ENCODE measurements around the gene RAP1GDS1.
"Not testable (repeated sequence)": the region's sequence is repeated elsewhere in the genome, so short reads cannot be mapped to it uniquely, and the experiment has no call there.

RAP1GDS1 gene

DNA sequence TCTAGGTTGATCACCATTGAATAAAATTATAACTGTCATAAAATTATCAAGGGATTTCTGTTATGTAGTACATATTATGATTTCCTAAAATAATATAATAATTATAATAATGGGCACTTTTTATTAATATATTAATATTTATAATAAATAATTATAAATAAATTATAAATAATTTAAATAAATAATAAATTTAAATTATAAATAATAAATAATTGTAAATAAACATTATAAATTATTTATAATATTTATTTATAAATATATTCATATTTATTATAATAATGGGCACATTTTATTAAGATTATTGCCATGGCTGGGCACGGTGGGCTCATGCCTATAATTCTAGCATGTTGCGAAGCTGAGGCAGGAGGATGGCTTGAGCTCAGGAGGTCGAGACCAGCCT lies 24.5 kb downstream of the RAP1GDS1 start:
- TF ChIP-seq, protein P1, sequence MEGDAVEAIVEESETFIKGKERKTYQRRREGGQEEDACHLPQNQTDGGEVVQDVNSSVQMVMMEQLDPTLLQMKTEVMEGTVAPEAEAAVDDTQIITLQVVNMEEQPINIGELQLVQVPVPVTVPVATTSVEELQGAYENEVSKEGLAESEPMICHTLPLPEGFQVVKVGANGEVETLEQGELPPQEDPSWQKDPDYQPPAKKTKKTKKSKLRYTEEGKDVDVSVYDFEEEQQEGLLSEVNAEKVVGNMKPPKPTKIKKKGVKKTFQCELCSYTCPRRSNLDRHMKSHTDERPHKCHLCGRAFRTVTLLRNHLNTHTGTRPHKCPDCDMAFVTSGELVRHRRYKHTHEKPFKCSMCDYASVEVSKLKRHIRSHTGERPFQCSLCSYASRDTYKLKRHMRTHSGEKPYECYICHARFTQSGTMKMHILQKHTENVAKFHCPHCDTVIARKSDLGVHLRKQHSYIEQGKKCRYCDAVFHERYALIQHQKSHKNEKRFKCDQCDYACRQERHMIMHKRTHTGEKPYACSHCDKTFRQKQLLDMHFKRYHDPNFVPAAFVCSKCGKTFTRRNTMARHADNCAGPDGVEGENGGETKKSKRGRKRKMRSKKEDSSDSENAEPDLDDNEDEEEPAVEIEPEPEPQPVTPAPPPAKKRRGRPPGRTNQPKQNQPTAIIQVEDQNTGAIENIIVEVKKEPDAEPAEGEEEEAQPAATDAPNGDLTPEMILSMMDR (IDR thresholded peaks at IDR 0.05; ENCODE audit: low read length, missing control alignments) = no peak
- no peak for DNase-seq (ENCODE audit: low read depth)
- H3K4me3 ChIP-seq (replicated peaks; ENCODE audit: low read depth, low read length) = no peak overlapping the region

DNA sequence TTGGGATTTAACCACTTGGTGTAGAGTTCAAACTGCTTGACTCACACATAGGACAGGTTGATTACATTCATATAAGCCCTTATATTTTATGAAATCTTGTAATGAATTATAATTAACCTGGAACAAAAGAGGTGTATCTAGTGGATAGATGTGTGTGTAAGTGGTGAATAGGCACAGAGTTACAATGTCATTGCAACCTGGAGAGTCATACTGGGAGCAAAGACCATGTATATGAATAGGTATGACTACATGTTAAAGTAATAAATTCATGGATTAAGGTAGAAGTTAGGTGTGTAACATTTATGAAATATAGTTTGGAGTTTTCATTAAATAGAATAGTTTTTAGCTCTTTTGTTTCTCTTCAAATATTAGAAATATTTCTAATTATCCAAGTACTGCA lies 26.1 kb downstream of the RAP1GDS1 start:
- no peak overlapping the region for H3K4me3 ChIP-seq (replicated peaks; ENCODE audit: low read depth, low read length)
- DNase-seq (ENCODE audit: low read depth) = no peak
- TF ChIP-seq, protein P1 (IDR thresholded peaks at IDR 0.05; ENCODE audit: low read length, missing control alignments) = no peak

DNA sequence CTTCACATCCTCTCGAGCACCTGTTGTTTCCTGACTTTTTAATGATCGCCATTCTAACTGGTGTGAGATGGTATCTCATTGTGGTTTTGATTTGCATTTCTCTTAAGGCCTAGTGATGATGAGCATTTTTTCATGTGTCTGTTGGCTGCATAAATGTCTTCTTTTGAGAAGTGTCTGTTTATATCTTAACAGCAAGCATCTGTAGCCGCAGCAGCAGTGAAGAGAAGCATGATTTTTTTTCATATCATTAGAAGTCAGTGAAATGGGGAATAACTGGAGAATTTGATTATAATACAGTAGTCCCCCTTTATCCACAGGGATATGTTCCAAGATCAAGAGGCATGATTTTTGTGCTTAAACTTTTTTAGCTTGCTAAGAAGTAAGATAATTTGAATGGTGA lies 27.5 kb downstream of the RAP1GDS1 start:
- H3K4me3 ChIP-seq (replicated peaks; ENCODE audit: low read depth, low read length); DNase-seq (ENCODE audit: low read depth): not testable (repeated sequence)

DNA sequence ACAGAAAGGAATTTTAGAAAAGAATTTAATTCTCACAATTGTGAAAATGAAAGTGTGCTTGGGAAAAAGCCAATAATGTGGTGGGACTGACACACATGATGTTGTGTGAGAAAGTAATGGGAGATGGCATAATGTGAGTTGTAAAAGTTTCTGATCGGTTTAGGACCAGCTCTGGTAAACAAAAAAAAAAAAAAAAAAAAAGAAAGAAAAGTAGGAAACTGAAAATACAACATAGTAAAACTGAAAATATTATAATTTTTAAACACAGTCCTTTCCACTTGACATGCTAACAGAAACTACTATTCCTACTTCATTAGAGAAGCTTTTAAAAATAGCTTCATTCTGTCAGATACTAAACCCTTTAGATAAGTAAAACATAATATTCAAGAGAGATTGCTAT lies 28.2 kb downstream of the RAP1GDS1 start:
- TF ChIP-seq, protein P1 (IDR thresholded peaks at IDR 0.05; ENCODE audit: low read length, missing control alignments) = no peak
- no peak overlapping the region for H3K4me3 ChIP-seq (replicated peaks; ENCODE audit: low read depth, low read length)
- DNase-seq (ENCODE audit: low read depth) = peak; percentile 6

DNA sequence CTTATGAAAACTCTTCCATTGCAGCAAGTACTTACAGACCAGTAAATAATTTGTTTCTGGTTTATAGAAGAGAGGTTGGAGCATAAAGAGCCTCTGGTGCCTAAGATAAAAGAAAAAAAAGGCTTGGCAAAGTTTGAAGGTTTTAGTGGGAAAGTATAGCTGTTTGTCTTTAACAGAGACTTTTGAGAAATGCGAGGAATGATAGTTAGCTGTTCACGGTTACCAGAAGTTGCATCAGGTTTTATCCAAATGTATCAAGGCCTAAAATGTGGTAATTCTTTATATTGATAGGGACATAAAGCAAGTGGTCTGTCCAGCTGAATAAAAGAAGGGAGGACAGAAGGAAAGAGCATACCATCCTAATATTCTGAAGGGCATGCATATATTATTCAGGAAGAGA lies 29.3 kb downstream of the RAP1GDS1 start:
- DNase-seq (ENCODE audit: low read depth) = peak; percentile 67
- TF ChIP-seq, protein P1 (IDR thresholded peaks at IDR 0.05; ENCODE audit: low read length, missing control alignments) = no peak
- H3K4me3 ChIP-seq (replicated peaks; ENCODE audit: low read depth, low read length) = no peak overlapping the region

DNA sequence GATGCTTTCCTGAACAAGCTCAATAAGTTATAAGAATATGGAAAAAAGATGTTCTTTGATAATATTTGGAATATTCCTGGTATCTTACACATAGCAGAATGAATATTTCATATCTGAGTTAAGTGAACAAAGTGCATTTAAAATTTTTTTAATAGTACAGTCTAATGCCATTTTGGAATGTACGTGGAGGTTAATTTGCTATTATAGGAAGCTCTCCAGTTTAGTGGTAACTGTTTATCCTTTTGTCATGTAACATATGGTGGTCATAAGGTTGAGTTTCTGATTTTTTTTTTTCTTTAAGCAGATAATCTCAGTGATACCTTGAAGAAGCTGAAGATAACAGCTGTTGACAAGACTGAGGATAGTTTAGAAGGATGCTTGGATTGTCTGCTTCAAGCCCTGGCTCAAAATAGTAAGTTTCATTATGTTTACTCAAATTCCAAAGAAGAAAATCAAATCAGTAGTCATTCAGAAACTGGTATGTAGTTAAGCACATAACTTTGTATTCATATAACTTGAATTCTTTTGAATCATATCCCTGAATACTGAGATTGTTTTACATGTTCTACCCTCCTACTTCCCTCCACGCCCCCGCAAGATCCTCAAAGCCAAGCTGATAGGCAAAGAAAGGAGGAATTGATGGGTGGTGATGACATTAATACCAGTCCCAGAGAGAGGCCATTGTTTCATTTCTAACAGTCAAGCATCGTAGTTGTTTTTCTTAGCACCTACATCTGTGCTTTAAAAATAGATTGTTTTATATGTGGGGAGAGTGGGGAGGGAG lies 32.1 kb downstream of the RAP1GDS1 start:
- peak; percentile 69 for DNase-seq (ENCODE audit: low read depth)
- H3K4me3 ChIP-seq (replicated peaks; ENCODE audit: low read depth, low read length) = peak overlapping the region; percentile 4
- TF ChIP-seq, protein P1 (IDR thresholded peaks at IDR 0.05; ENCODE audit: low read length, missing control alignments) = no peak

DNA sequence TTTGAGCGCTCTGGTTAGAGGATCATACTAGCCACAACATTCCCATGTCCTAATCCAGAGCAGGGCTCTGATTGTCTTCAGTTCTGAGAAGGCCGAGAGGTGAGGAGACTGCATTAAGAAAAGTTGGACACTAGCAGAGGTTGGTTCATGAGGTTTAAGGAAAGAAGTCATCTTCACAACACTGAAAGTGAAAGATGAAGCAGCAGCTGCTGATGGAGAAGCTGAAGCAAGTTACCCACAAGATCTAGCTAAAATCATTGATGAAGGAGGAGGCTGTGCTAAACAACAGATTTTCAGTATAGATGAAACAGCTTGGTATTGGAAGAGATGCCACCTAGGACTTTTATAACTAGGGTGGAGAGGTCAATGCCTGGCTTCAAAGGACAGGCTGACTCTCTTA lies 36.8 kb downstream of the RAP1GDS1 start:
- TF ChIP-seq, protein P1 (IDR thresholded peaks at IDR 0.05; ENCODE audit: low read length, missing control alignments) = no peak
- DNase-seq (ENCODE audit: low read depth) = no peak
- H3K4me3 ChIP-seq (replicated peaks; ENCODE audit: low read depth, low read length) = no peak overlapping the region
